Kidney capillary endothelial cell (primary cell): ENCODE measurements around the gene FBLN1.

Source experiments
- DNase-seq: peaks from one replicate; pipeline ENCODE4 v3.0.0-alpha.2; 2018; ENCODE audit warnings: low spot score

FBLN1 gene

GRCh38 chr22:45571089-45571488 is 68.4 kb downstream of the FBLN1 start:
- no peak for DNase-seq

DNA sequence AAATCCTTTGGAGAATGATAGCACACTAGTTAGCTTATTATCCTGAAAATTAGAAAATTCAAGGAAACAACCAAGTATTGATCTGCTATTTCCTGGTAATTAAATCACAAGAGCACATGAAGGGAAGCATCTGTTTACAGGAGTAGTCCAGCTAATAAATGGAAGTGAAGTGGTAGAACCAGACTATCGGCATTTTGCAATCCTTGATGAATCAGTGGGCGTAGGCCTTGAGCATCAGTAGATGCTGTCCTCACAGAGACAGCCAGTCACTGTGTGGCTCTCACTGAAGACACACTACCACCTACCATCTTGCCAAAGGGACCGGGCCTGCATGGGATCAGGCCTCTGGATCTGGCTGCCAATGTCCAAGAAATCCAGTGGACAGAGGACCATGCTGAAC is 69.8 kb downstream of the FBLN1 start:
- no peak for DNase-seq

DNA sequence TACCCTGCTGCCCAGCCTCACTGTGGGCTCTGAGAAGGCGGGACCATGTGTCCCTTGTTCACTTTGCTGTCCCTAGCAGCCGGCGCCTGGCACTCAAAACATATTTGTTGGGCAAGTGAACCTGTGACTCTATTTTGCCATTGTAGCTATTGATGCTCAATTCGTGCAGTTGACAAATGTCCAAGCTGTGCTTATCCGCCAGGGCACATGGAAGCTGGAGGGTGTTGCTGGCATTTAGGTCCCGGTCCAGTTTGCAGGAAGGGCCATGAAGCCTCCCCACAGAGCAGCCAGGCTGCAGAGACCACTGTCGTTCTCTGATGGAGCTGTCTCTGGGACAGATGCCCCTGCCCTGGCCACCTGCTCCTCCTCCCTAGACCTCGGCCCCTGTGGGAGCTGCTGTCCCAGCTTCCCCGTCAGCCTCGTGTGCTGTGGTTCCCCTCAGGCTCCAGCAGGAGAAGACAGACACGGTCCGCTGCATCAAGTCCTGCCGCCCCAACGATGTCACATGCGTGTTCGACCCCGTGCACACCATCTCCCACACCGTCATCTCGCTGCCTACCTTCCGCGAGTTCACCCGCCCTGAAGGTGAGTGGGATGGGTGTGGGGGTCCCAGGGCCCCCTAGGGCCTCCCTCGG is 71.5 kb downstream of the FBLN1 start:
- DNase-seq = no peak

DNA sequence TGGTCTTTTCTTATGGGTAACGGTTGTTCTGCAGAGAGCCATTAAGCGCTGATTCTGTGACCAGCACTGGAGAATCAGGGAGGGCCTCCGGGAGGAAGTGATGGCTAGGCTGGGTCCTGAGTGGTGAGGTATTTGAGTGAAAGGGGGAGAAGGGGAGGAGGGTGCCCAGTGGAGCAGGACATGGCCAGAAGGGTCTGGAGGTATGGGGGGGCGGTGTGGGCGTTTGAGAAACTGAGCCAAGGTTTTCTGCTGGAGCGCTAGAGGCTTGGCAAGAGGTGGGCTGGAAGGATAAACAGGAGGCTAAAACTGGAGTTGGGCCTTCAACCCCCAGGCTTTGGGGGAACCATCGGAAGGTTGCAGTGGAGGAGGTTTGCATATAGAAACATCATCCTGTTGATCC is 72.5 kb downstream of the FBLN1 start:
- no peak for DNase-seq

DNA sequence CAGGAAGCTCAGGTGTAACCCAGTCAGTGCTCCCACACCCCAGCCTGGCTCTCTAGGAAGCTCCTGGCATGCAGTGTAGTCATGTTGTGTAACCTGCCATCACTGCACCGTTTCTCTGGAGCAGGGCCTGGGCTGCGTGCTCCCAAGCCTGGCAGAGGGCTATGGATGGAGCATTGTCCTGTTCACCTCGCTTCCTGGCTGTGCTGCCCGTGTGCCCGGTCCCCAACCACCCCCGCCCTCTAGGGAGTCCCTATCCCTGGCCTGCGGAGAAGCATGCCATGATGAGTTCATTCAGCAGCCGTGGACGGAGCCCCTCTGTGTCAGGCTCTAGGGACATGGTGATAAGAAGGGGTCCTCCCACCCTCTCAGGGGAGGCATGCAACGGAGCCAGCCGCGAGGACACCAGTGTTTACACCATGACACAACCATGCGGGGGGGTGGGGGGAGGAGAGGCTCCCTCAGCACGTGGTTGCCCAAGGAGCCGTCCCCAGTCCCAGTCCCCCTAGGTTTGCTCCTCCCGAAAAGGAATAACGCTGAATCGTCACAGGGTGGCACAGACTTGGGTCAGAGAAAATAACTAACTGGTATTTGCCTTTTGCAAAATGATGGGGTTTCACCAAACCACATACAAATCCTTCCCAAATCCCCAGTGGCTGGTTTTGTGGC is 73.1 kb downstream of the FBLN1 start:
- no peak for DNase-seq

DNA sequence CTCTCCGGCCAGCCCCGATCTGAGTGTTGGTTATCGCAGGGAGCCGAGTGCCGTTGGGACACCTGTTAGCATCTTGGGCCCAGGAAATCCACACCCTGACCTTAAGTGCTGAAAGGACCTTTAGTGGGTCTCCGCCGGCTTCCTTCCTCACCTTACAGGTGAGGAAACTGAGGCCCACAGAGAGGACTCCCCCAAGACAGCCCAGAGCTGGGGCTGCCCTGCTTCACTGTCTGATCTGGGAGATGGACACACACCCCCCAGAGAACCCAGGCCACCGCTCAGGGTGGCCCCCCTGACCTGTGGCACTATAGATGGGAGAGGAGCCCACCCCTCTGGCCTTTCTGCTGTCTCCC is 73.6 kb downstream of the FBLN1 start:
- DNase-seq = no peak

DNA sequence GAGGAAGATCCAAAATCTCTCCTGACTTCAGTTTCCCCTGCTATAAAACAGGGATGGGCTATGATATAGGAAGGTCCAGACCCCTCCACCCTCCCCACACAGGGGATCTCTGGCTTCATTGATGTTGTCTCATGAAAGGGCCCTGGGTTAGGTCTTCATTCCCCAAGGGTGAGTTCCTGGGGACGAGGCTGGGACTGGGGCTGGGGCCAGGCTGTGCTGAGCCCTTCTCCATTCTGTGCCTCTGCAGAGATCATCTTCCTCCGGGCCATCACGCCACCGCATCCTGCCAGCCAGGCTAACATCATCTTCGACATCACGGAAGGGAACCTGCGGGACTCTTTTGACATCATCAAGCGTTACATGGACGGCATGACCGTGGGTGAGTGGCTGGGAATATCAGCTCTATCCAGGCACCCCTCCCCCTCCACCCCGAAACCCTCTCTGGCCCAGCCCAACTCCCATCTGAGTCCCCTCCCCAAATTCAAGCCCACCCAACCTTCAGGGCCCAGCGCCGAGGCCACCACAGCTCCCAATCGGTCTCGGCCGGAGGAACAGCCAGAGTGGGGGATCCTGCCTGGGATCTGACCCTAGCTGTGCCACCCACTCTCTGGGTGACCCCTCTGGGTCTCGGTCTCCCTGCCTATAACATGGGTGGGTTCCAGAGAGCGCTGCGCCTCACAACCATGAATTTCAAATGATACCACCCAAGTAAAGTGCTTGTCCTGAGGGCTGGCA is 74.2 kb downstream of the FBLN1 start:
- DNase-seq = no peak

DNA sequence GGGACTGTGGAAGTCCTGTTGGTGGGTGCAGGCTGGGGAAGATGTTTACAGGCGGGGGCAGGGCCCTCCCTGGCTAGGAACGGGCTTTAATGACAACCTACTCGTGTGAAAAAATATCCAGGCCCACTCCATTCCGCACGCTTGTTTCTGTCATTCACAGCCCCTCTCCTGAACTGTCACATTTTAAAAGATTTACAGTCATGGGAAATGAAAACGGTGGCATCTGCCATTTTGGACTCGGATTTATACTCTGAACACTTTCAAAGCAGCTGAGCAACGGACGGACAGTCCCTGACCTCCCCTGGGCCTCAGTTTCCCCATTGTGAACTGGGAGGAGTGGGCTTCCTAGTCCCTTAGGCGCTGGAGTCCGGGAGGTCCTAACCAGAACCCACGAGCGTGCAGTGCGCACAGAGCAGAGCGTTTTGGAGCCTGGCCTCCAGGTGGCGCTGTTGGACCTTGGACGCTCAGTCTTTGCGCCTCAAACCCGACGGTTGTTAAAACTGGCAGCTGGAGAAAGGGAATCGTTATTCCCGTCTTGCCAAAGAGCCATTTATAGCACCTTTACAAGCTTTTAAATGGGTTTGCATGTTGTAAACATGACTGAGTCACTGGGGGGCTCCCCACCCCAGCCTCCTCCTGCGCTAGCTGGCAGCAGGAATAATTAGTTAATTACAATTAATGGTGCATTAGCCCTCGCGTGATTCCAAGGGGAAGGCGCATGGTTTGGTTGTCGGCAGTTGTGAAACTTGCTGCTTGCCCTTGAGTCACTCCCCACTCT is 75.3 kb downstream of the FBLN1 start:
- DNase-seq = peak; percentile 68

DNA sequence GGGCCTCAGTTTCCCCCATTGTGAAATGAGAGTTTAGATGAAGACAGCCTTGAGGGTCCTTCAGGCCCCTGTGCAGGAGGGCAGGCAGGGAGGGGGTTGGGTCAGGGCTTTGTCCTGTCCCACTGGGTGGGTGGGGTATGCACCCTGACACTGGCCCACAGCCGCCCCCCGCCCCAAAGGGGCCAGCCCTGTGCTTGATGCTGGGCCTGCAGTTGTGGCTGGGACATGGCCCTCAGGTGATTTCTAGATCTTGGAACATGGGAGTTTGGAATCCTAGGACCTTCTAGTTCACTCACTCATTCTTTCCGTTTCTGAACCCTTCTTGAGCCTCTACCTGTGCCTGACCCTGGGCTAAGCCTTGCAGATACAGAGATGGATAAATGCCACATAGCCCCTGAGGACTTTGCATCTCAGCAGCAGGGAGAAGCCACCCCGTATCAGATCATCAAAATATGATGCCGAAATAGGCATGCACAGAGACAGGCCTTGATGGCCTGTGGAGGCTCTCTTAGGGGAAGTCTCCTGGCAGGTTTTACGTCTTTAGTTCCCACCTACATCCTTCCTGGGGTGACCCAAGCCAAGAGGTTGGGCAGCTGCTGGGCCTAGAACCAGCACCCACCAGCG is 76.0 kb downstream of the FBLN1 start:
- DNase-seq = no peak

DNA sequence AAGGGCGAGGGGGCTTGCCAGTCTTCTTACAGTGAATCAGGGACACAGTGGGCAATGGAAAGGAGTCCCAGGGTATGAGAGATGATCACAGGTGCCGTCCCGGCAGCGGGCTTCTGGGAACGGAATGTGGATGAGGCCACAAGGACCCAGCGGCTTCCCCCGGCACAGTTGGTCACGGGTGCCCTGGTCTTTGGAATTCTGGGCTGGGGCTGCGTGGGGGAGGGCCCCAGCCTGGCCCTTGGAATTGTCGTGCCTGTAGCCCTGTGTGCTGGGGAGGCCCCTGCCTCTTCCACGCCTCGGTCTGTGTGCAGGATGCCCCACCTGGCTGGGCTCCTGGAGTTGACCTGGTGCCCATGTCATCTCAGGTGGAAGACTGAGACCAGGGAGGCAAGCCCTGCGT is 76.6 kb downstream of the FBLN1 start:
- no peak for DNase-seq

DNA sequence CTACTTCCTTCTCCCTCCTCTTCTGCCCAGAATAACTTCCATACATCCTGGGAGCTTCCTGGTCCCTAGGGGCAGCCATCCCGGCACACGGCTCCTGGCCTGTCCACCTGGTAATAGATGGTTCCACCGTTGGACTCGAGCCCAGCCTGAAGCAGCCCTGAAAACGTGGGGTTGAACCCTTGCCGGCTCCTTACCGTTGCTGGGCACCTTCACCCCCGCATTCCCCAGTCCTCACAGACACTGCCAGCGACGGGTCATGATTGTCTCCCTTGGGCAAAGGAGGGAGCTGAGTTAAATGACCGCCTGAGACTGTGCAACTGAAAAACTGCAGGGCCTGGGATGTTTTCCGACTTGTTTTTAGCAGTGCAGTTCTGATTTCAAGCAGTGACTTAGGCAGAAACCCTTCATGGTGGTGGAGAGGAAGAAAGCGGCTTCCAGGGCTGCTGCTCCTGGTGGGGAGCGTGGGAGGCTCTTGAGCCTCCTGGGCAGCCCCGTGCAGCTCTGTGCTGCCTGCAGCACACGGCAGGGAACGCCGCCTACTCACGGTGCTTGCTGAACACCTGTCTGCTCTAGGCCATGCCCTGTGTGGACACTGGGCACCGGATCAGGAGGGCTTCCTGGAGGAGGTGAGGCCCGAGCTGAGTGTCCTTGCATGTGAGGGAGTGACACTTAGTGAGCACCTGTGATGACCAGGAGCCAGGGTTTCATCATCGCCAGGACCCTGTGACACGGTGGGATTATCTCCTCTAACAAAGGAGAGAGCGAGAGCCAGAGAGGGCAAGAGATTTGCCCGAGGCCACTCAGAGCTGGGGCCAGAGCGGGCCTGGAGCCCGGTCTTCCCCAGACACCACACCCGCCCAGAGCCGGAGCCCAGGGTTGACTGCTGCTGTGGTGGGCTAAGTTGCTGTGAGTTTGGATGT is 77.4 kb downstream of the FBLN1 start:
- no peak for DNase-seq

DNA sequence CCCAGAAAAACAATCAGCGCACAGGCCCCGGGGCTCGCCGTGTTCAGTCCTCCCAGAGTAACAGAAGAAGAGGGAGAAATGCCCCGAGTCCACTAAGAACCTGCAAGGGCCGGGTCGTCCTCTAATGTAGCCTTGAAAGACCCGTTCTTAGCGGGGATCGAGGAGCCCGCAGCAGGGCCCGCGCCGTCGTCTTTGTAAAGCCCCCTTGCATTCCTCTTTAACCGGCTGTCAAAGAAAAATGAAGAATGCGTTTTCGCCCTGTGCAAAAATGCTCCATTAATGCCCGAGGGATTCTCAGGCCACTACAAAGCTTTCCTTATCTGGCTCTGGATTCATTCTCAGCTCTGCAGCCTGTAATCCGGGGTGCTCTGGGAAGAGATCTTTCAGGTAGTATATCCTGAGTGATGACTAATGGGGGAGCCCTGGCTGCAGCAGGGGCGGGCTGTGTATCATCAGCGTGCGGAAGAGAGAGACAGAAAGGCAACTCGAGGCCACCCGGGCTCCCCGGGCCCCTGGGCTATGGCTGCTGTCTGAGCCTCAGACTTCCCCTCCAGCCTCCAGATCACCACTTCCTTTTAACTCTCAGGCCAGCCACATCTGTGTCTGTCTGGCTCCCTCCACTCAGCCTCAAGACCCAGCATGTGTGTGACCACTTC is 78.2 kb downstream of the FBLN1 start:
- no peak for DNase-seq

DNA sequence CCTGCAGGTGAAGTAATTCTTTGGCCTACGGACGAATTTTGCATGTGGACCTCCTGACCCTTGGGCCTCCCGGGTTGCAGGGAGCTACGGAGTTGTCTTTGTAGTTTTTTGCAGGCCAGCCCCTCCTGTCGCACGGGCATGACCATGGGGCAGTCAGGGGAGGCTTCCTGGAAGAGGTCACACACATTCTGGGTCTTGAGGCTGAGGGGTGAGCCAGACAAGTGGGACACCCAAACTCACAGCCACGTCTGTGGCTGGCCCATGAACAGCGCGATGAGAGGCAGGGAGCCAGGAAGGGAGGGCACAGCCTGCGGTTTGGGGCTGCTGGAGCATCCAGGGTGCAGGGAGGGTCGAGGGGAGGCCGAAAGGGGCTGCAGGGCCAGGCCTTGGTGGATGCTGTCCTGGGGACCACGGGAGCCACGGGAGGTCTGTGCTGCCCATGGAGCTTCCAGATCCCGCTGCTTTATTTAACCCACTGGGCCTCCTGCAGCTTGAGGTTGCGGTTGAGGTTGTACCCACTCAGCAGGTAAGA is 78.9 kb downstream of the FBLN1 start:
- no peak for DNase-seq

DNA sequence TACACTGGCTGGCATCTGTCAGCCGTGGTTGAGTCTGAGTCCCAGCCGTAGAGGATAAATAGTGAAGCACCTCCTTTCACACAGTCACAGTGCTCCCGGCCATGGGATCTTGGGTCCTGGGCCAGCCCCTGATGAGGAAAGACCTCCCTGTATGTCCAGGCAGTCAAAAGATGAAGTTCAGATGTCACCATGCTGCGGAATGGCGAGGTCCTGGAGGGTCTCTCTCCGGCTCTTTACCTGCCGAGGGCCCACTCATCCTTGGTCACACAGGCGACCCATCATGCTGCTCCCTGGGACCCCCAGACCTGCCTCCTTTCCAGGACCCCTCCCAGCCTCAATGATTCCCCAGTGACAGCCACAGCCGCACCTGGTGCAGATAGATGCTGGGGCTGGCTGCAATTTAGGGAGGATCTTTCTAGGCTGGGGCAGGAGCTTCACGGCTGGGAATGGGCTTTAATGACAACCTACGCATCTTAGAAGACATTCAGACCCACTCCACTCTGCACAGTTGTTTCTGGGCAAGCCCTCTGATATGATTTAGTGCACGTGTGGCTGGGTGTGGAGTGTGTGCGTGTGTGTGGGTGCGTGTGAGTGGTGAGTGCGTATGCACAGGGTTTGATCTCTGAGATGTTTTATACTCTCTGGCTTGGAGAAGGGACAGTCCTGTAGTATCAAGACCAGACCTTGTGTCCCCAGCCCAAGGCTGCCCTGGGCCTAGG is 79.7 kb downstream of the FBLN1 start:
- DNase-seq = no peak

DNA sequence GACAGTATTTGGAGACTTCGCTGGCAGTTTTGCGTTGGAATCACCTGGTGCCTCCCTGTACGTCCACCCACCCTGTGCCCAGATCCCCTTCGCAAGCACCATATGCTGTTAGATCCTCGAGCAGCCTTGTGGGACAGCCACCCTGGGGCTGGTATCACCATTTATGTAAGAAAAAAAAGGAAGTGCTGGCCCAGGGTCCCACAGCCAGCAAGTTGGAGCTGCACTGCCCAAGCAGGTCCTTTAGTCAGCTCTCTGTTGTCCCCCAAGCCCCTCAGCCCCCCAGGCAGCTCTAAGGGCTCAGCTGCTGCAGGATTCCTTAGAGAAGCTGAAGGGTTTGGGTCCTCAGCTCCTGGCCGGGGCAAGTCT is 80.3 kb downstream of the FBLN1 start:
- DNase-seq = no peak

DNA sequence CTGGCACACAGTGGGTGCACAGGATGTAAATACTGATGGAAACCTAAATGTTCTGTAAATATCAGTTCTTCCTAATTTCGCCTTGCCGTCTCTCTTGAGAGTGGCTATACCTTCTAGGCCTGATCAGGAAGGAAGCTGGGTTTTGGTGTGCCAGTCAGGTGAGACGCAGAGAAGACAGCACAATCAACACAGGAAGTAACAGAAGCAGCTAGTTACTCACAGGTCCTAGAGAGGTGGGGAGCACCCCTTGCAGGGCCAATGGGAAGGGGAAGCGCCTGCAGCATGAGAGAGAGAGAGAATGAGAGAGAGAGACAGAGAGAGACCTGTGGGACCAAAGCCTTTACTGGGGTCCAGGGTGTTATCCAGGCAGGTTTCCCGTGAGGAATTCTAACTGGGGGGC is 80.8 kb downstream of the FBLN1 start:
- DNase-seq = no peak

DNA sequence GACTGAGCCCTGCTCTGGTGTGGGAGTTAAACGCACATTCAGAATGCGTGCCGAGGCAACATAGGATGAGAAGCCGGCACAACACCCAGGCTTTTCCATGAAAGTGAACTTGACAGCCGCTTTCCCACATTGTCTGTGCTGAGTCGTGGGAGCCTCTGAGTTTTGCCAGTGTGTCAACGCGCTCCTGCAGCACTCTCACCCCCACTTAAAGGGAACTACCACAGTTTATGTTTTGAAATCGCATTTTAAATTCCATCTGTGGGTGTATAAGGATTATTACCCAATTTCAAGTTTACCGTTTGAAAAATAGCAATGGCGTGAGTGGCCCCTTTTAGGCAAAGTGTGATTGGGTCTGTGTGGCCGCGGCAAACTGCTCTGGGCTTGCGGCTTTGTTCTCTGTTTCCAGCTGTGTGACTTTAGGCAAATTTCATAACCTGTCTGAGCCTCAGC is 81.5 kb downstream of the FBLN1 start:
- no peak for DNase-seq

DNA sequence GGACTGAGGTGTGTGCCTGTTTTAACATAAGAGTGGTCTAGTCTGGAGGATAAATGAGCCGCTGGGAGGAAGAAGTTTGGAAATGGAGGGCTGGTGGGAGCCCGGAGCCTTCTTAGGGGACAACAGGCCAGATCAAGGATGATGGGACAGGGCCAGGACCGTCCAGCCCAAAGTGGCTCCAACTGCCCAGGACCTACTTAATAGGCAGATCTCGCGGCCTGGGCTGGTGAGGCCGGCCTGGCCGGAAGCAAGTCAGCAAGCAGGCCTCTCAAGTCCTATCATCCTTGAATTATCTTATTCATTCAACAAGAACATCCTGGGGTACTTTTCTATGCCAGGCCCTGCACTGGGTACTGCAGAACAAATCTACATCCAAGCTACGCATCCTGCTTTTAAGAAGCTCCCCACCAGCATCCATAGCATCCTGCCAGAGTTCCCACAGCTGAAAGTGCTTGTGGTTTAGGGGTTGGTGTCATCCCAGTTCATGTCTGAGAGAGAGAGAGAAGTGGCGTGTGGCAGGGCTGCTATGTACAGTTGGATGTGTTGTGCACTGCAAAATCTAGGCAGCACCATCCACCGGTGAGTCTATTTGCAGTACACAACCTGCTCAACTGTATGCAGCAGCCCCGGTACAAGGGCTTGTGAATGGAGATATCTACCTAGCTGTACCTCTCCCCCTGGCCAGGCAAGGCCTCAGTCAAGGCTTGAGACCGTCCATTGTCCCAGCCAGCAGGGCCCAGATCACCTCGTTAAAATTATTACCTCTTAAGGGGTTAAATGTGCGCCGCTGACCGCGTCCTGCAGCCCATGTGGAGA is 82.1 kb downstream of the FBLN1 start:
- DNase-seq = no peak

GRCh38 chr22:45585437-45585755 is 82.7 kb downstream of the FBLN1 start:
- DNase-seq = no peak
